Glutamatergic neuron (in vitro differentiated cells): ENCODE measurements around the gene FSTL3. TPM values are rescaled to one million over a fixed set of nuclear protein-coding genes. Genes with fewer than 3 reads are reported as not detected.
A peak's percentile ranks its signal among the peaks of the same experiment; 100 is the strongest.

Experiments used
- DNase-seq: peaks from one replicate; pipeline ENCODE4 v3.0.0; 2022
- H3K27ac Mint-ChIP-seq: one replicate; pipeline ENCODE4 v1.8.0; 2020; ENCODE audit warnings: mild to moderate bottlenecking, mixed read lengths, inconsistent platforms; ENCODE audit not compliant: unreplicated experiment
- H3K27me3 Mint-ChIP-seq: one replicate; pipeline ENCODE4 v1.8.0; 2020; ENCODE audit warnings: mild to moderate bottlenecking, moderate library complexity, mixed read lengths, inconsistent platforms; ENCODE audit not compliant: unreplicated experiment
- H3K36me3 Mint-ChIP-seq: one replicate; pipeline ENCODE4 v1.8.0; 2020; ENCODE audit warnings: mild to moderate bottlenecking, mixed read lengths, inconsistent platforms; ENCODE audit not compliant: unreplicated experiment
- H3K4me1 Mint-ChIP-seq: one replicate; pipeline ENCODE4 v1.8.0; 2020; ENCODE audit warnings: mild to moderate bottlenecking, low read depth, mixed read lengths, inconsistent platforms; ENCODE audit not compliant: unreplicated experiment
- H3K4me3 Mint-ChIP-seq: one replicate; pipeline ENCODE4 v1.8.0; 2020; ENCODE audit warnings: mild to moderate bottlenecking, mixed read lengths, inconsistent platforms; ENCODE audit not compliant: unreplicated experiment
- H3K9me3 Mint-ChIP-seq: one replicate; pipeline ENCODE4 v1.8.0; 2020; ENCODE audit warnings: mild to moderate bottlenecking, moderate library complexity, mixed read lengths, inconsistent platforms; ENCODE audit not compliant: unreplicated experiment
- CTCF ChIP-seq: fragments of 200-600 bp; sonication (generic); IDR thresholded peaks from one replicate; pipeline ENCODE4 v1.5.0; 2021; ENCODE audit not compliant: partially characterized antibody, unreplicated experiment
- total RNA-seq: library from RNA; stranded (reverse); fragmentation: NEBNext Ultra II Directional; extraction: Animal tissue kit (Norgen Biotek cat#: 25700); gene quantifications from one replicate; pipeline ENCODE4 v1.2.1, GENCODE V29; 2021; ENCODE audit not compliant: unreplicated experiment

The FSTL3 gene
- total RNA-seq, 1 donor from 2014 or later, result 10.7 TPM

GRCh38 chr19:642767-643727 is 33.1 kb upstream of the FSTL3 start:
- no peak for TF ChIP-seq CTCF
- H3K27ac Mint-ChIP-seq, result no peak overlapping the region
- H3K4me1 Mint-ChIP-seq, result no peaks in the 10 kb centered on the region
- no peaks in the 10 kb centered on the region for H3K36me3 Mint-ChIP-seq
- no peak for DNase-seq
- peaks cover 7% of the 10 kb centered on the region for H3K27me3 Mint-ChIP-seq
- H3K4me3 Mint-ChIP-seq, result no peak overlapping the region
- H3K9me3 Mint-ChIP-seq, result peaks cover 4% of the 10 kb centered on the region

GRCh38 chr19:643736-644135 is 32.5 kb upstream of the FSTL3 start:
- Mint-ChIP-seq H3K4me1 (no peaks in the 10 kb centered on the region), H3K9me3 (peaks cover 4% of the 10 kb centered on the region), H3K36me3 (no peaks in the 10 kb centered on the region), H3K27ac (no peak overlapping the region), H3K27me3 (peaks cover 7% of the 10 kb centered on the region), H3K4me3 (no peak overlapping the region)
- no peak for TF ChIP-seq CTCF
- DNase-seq, result no peak

- no peak for DNase-seq
- Mint-ChIP-seq H3K36me3 (no peaks in the 10 kb centered on the region), H3K27ac (no peak overlapping the region), H3K9me3 (peaks cover 2% of the 10 kb centered on the region), H3K27me3 (peaks cover 7% of the 10 kb centered on the region), H3K4me1 (no peaks in the 10 kb centered on the region), H3K4me3 (no peak overlapping the region)
- TF ChIP-seq CTCF, result no peak
Measured at GRCh38 chr19:644363-644762, 31.8 kb upstream of the FSTL3 start.

GRCh38 chr19:644789-645188 is 31.4 kb upstream of the FSTL3 start:
- Mint-ChIP-seq H3K36me3 (no peaks in the 10 kb centered on the region), H3K27ac (no peak overlapping the region), H3K9me3 (peaks cover 2% of the 10 kb centered on the region), H3K4me3 (no peak overlapping the region), H3K27me3 (peaks cover 7% of the 10 kb centered on the region), H3K4me1 (no peaks in the 10 kb centered on the region)
- TF ChIP-seq CTCF, result no peak
- DNase-seq, result no peak

GRCh38 chr19:645912-646778 is 30.0 kb upstream of the FSTL3 start:
- H3K4me3 Mint-ChIP-seq, result no peak overlapping the region
- no peaks in the 10 kb centered on the region for H3K36me3 Mint-ChIP-seq
- H3K27me3 Mint-ChIP-seq, result peaks cover 5% of the 10 kb centered on the region
- peaks cover 3% of the 10 kb centered on the region for H3K9me3 Mint-ChIP-seq
- TF ChIP-seq CTCF, result no peak
- DNase-seq, result no peak
- H3K27ac Mint-ChIP-seq, result peak overlapping the region; percentile 52
- H3K4me1 Mint-ChIP-seq, result no peaks in the 10 kb centered on the region
